GM19193 (cell line): ENCODE results near the gene HEPN1.

Experiments used
- POLR2A ChIP-seq: IDR thresholded peaks from 4 replicates; pipeline ENCODE4 v1.6.1; 2011; ENCODE audit not compliant: insufficient read depth, insufficient read length; ENCODE audit errors: extremely low read depth

HEPN1 gene

GRCh38 chr11:124893781-124894401 is 25.2 kb upstream of the HEPN1 start:
- no peak for TF ChIP-seq POLR2A

GRCh38 chr11:124894606-124895430 is 24.2 kb upstream of the HEPN1 start:
- TF ChIP-seq POLR2A = no peak

- no peak for TF ChIP-seq POLR2A
Observed at GRCh38 chr11:124895471-124895971, 23.5 kb upstream of the HEPN1 start.

GRCh38 chr11:124896071-124896750 is 22.8 kb upstream of the HEPN1 start:
- no peak for TF ChIP-seq POLR2A

DNA sequence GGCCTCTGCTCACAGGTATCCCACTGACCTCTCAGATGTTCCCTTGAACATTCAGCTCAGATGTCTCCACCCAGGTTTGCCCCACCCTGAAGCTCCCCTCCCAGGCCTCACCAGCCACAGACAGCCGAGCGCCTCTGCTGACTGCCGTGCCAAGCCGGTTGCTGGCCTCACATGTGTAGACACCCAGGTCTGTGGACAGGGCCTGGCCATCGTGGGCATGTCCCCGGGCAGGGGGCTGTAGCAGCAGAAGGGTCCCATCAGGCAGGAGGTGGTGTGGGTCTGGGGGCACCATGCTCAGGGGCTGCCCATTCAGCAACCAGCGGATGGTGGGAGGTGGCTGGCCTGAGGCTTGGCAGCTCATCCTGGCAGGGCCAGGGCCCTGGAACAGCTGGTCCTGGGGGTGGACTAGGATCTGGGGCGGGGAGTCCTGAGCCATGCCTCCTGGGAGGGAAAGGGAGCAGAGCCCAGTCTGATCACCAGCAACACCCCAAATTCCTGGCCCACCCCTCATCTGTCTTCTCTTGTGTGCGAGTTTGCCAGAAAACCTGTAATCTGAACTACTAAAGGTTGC is 22.1 kb upstream of the HEPN1 start:
- no peak for TF ChIP-seq POLR2A

DNA sequence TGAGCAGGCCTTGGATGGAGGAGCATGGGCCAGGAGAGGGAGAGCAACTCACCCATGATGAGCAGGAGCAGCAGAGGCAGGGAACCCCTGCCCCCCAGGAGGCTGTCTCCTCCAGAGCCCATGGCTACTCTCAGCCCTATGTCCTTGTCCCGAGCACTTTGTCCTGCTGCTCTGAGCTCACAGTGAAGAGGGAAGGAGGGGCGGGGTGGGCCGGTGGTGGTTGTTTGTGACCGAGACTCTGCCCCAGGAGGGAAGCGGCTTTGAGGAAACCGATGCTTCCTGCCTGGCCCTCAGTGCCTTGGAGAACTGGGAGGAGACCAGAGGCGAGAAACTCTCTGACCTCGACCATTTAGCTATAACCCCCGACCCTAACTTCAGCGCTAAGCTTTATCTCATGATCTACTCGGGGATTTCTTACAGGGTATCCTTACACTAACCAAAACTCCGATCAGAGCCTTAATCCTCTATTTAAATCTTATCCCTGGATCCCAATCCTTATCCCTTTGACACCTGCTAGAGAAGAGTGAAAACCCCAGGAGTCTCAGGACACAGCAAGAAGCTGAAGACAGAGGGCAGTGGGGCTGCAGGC is 21.3 kb upstream of the HEPN1 start, which contains the start of gene ROBO4:
ROBO4 (minus strand) TSS at position 192 of the 589 bp plus-strand sequence; CDS start at position 122, 70 bp downstream.
- no peak for TF ChIP-seq POLR2A

- TF ChIP-seq POLR2A = no peak
Observed at GRCh38 chr11:124898263-124898680, 20.8 kb upstream of the HEPN1 start.

- TF ChIP-seq POLR2A = no peak
Observed at GRCh38 chr11:124898711-124899110, 20.3 kb upstream of the HEPN1 start.

GRCh38 chr11:124899383-124900145 is 19.5 kb upstream of the HEPN1 start:
- TF ChIP-seq POLR2A = no peak

GRCh38 chr11:124900464-124900863 is 18.6 kb upstream of the HEPN1 start:
- TF ChIP-seq POLR2A = no peak

GRCh38 chr11:124902616-124903015 is 16.4 kb upstream of the HEPN1 start:
- TF ChIP-seq POLR2A = no peak

DNA sequence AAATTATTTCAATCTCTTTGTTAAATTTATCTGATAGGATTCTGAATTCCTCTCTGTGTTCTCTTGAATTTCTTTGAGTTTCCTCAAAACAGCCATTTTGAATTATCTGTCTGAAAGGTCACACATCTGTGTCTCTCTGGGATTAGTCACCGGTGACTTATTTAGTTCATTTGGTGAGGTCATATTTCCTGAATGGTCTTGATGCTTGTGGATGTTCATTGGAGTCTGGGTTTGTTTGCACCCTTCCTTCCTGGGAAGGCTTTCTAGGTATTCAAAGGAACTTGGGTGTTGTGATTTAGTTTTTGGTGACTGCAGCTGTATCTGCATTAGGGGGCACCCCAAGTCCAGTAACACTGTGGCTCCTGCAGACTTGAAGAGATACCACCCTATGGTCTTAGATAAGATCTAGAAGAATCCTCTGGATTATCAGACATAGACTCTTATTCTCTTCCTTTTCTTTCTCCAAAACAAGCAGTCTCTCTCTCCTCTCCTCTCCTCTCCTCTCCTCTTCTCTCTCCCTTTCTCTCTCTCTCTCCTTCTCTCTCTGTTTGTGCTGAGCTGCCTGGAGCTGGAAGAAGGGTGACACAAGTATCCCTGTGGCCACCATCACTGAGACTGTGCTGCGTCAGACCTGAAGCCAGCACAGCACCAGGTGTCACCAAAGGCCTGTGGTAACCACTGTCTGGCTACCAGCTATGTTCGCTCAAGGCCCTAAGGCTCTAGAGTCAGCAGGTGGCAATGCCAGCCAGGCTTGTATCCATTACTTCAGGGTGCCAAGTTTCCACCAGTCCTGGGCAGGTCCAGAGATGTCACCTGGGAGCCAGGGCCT is 3.3 kb upstream of the HEPN1 start:
- TF ChIP-seq POLR2A = no peak

DNA sequence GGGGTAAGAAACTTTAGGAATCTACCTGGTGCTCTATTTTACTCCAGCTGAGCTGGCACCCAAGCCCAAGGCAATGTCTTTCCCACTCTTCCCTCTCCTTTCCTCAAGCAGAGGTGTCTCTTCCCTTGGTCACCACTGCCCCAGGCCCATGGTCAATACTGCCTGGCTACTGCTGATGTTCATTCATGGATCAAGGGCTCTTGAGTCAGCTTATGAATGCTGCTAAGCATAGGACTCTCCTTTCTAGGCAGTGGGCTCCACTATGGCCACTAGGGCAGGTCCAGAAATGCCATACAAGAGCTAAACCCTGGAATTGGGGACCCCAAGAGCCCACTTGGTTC is 2.7 kb upstream of the HEPN1 start:
- no peak for TF ChIP-seq POLR2A

DNA sequence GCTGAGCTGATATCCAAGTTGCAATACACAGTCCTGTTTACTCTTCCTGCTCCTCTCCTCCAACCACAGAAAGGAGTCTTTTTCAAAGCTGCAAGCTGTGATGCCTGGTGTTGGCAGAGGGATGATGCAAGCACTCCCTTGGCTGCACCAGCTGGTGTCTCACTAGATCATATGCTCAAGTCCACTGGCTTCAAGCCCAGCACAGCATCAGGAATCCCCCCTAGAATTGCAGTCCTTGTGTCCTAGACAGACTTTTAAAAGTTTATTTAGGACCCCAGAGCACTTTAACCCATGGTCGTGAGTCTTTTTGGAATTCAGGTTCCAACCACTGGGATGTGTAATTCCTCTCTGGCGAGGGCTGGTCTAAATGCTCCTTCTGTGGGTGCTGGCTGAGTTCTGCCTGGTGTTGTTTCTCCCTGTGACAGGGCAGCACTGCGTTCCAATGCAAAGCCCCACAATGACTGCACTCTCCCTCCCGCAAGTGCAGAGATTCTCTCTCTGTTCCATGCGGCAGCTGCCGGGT is 1.9 kb upstream of the HEPN1 start:
- no peak for TF ChIP-seq POLR2A

- TF ChIP-seq POLR2A = no peak
Observed at GRCh38 chr11:124919898-124920297, 848 bp downstream of the HEPN1 start.
